HL-60 (cell line): ENCODE measurements around the gene GCM1.

Experiments
- POLR2AphosphoS5 ChIP-seq: IDR thresholded peaks from 2 replicates; pipeline ENCODE4 v1.6.1; 2012; ENCODE audit warnings: low read depth
- TF ChIP-seq, protein P1 (sequence below): IDR thresholded peaks from one replicate; pipeline ENCODE4 v1.5.1; 2011; ENCODE audit warnings: low read length, control low read depth, inconsistent platforms; ENCODE audit not compliant: insufficient read depth

DNA sequence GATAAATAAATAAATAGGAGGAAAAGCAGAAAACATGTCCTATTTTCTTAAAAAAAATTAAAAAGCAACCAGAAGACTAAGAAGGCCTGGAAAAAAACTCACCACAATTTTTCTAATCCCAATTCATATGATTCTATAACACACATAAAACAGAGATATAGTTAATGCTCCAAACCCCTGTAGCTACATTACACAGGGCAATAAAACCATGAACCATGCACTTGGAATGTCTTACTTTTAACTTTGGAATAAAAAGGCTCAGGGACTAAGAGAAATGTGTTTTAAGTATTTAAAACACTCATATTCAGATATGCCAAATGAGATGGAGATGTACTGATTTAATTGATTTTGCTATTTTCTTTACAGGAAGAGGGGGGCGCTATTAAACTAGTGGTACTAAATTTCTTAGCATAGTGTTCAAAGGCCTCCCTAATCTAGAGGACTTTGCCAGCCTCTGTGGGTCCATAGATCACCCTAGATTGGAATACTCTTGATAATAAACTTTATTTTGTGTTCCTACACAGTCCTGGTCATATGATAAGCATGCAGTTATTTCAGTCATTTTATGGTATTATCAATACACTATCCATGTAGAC lies 30.3 kb upstream of the GCM1 start:
- no peak for TF ChIP-seq POLR2AphosphoS5
- TF ChIP-seq, protein P1, sequence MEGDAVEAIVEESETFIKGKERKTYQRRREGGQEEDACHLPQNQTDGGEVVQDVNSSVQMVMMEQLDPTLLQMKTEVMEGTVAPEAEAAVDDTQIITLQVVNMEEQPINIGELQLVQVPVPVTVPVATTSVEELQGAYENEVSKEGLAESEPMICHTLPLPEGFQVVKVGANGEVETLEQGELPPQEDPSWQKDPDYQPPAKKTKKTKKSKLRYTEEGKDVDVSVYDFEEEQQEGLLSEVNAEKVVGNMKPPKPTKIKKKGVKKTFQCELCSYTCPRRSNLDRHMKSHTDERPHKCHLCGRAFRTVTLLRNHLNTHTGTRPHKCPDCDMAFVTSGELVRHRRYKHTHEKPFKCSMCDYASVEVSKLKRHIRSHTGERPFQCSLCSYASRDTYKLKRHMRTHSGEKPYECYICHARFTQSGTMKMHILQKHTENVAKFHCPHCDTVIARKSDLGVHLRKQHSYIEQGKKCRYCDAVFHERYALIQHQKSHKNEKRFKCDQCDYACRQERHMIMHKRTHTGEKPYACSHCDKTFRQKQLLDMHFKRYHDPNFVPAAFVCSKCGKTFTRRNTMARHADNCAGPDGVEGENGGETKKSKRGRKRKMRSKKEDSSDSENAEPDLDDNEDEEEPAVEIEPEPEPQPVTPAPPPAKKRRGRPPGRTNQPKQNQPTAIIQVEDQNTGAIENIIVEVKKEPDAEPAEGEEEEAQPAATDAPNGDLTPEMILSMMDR, result no peak
